Neural cell (in vitro differentiated cells): Measurements from ENCODE around the gene NOS1AP. TPM values are rescaled to one million over a fixed set of nuclear protein-coding genes. Genes with fewer than 3 reads are reported as not detected.

Source experiments
- H2AFZ ChIP-seq: fragments of 200-600, 300-800 bp; sonication (generic), shearing (Covaris generic); 2 replicates; pipeline ENCODE4 v1.6.0; 2014; ENCODE audit warnings: low read depth, mild to moderate bottlenecking, antibody characterized with exemption, low read length, moderate library complexity
- H3F3A ChIP-seq: fragments of 200-600 bp; shearing (Covaris generic); 2 replicates; pipeline ENCODE4 v1.6.1; 2016; ENCODE audit warnings: mild to moderate bottlenecking, moderate library complexity, mixed read lengths, antibody characterized with exemption, low read length; ENCODE audit not compliant: insufficient read depth, poor library complexity, severe bottlenecking
- H3K27ac ChIP-seq: fragments of 200-600, 300-800 bp; sonication (generic), shearing (Covaris generic); 2 replicates; pipeline ENCODE4 v1.5.1; 2014; ENCODE audit warnings: mild to moderate bottlenecking, low read length, moderate library complexity
- H3K27me3 ChIP-seq: fragments of 300-800, 200-600 bp; sonication (generic), shearing (Covaris generic); 2 replicates; pipeline ENCODE4 v1.6.0; 2014; ENCODE audit warnings: mild to moderate bottlenecking, low read depth, low read length, moderate library complexity; ENCODE audit not compliant: insufficient read depth
- H3K36me3 ChIP-seq: fragments of 300-800, 200-600 bp; sonication (generic), shearing (Covaris generic); 2 replicates; pipeline ENCODE4 v1.5.1; 2014; ENCODE audit warnings: mild to moderate bottlenecking, antibody characterized with exemption, low read length, moderate library complexity; ENCODE audit not compliant: insufficient read depth
- H3K4me2 ChIP-seq: fragments of 300-800, 200-600 bp; sonication (generic), shearing (Covaris generic); 2 replicates; pipeline ENCODE4 v1.6.0; 2014; ENCODE audit warnings: mild to moderate bottlenecking, low read length
- H3K4me3 ChIP-seq: fragments of 300-800, 200-600 bp; sonication (generic), shearing (Covaris generic); 2 replicates; pipeline ENCODE4 v1.5.1; 2014; ENCODE audit warnings: mild to moderate bottlenecking, low read length, moderate library complexity
- H3K79me2 ChIP-seq: fragments of 200-600 bp; shearing (Covaris generic); replicated peaks from 2 replicates; pipeline ENCODE4 v1.6.0; 2014; ENCODE audit warnings: mild to moderate bottlenecking, low read length, moderate library complexity; ENCODE audit not compliant: insufficient read depth
- H3K9ac ChIP-seq: fragments of 300-800, 200-600 bp; sonication (generic), shearing (Covaris generic); 2 replicates; pipeline ENCODE4 v1.6.1; 2016; ENCODE audit warnings: mild to moderate bottlenecking, low read length, mixed read lengths
- H3K9me2 ChIP-seq: fragments of 200-600 bp; shearing (Covaris generic); 2 replicates; pipeline ENCODE4 v1.6.1; 2016; ENCODE audit warnings: mild to moderate bottlenecking, low read length, mixed read lengths; ENCODE audit not compliant: insufficient read depth
- H3K9me3 ChIP-seq: fragments of 200-600, 300-800 bp; sonication (generic), shearing (Covaris generic); 2 replicates; pipeline ENCODE4 v1.6.1; 2016; ENCODE audit warnings: mild to moderate bottlenecking, mixed run types, low read length, moderate library complexity, mixed read lengths
- H4K20me1 ChIP-seq: fragments of 200-600 bp; shearing (Covaris generic); 2 replicates; pipeline ENCODE4 v1.6.1; 2016; ENCODE audit warnings: mild to moderate bottlenecking, mixed run types; ENCODE audit not compliant: insufficient read depth
- EP300 ChIP-seq: fragments of 450-650 bp; conservative IDR thresholded peaks from 2 replicates; pipeline ENCODE4 v1.6.1; 2014; ENCODE audit warnings: antibody characterized with exemption, mild to moderate bottlenecking, moderate library complexity; ENCODE audit not compliant: poor library complexity, severe bottlenecking
- EZH2 ChIP-seq: fragments of 200-600, 300-800 bp; shearing (Covaris generic), sonication (generic); IDR thresholded peaks from 2 replicates; pipeline ENCODE4 v1.6.1; 2014; ENCODE audit warnings: antibody characterized with exemption, low read length, borderline replicate concordance, mild to moderate bottlenecking; ENCODE audit not compliant: insufficient read depth, poor library complexity, severe bottlenecking
- MXI1 ChIP-seq: fragments of 450-650 bp; conservative IDR thresholded peaks from 2 replicates; pipeline ENCODE4 v1.6.1; 2014; ENCODE audit warnings: antibody characterized with exemption, mild to moderate bottlenecking; ENCODE audit not compliant: poor library complexity, severe bottlenecking
- POLR2AphosphoS5 ChIP-seq: IDR thresholded peaks from 2 replicates; pipeline ENCODE4 v1.6.1; 2012
- RAD21 ChIP-seq: fragments of 450-650 bp; conservative IDR thresholded peaks from 2 replicates; pipeline ENCODE4 v1.6.1; 2014; ENCODE audit warnings: antibody characterized with exemption, mild to moderate bottlenecking, moderate library complexity
- SMC3 ChIP-seq: fragments of 450-650 bp; conservative IDR thresholded peaks from 2 replicates; pipeline ENCODE4 v1.6.1; 2014; ENCODE audit warnings: antibody characterized with exemption, mild to moderate bottlenecking, moderate library complexity; ENCODE audit not compliant: poor library complexity
- TAF1 ChIP-seq: IDR thresholded peaks from 2 replicates; pipeline ENCODE4 v1.6.1; 2012; ENCODE audit warnings: low read depth
- polyA plus RNA-seq: library from polyadenylated mRNA; depleted of rRNA; stranded (reverse); fragments of >200 nt; gene quantifications from 2 replicates; pipeline ENCODE4 v1.2.3, GENCODE V29; 2014
- TF ChIP-seq, protein P1 (sequence below): IDR thresholded peaks from 2 replicates; pipeline ENCODE4 v1.6.1; 2012; ENCODE audit warnings: borderline replicate concordance
- TF ChIP-seq, protein P2 (sequence below): fragments of 450-650 bp; IDR thresholded peaks from 2 replicates; pipeline ENCODE4 v1.5.1; 2014; ENCODE audit warnings: antibody characterized with exemption, mild to moderate bottlenecking, moderate library complexity; ENCODE audit not compliant: poor library complexity, severe bottlenecking

Gene NOS1AP
- polyA plus RNA-seq, 1 donor from 2014 or later = 5.3 TPM

DNA sequence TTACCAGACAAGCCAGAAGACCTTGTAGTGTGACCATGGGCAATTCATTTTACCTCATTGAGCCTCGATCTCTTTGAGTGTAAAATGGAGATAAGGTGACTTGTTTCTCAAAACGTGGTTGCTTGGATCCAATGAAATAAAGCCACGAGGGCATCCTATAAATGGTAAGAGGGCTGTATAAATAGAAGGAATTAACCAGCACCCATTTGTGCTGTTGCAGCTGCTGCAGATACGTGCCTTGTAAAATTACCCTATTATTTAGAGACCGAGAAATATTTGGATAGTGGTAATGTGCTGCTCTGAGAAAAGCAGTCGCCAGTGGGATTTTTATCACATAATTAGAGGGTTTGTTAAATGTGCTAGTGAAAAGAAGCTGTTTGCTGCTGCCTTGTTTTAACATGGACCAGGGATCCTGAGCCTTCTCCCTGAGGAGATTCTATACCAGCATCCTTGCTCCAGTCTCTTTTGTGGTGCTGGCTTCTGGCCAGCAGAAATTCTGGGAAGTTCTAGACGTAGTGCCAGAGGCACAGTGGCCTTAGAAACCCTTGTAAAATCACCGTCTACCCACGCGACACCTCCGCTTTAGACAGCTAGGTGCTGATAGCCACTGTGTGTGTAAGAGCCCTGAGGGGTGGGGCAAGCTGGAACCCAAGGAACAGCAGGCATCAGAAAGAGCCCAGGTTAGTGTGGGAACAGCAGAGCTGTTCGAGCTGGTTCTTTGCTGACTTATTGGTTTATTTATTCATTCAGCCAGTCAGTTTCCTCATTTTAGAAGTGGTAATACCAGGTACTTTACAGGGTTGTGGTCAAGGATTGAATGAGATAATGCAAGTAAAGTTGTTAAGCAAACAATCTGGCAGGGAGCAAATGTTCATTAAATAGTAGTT, 137.5 kb downstream of the NOS1AP start:
- peaks cover 19% of the 10 kb centered on the region for H3K79me2 ChIP-seq
- no peak overlapping the region for H3K4me2 ChIP-seq
- no peak overlapping the region for H2AFZ ChIP-seq
- H3K27ac ChIP-seq = no peak overlapping the region
- H3K9me3 ChIP-seq = no peaks in the 10 kb centered on the region
- H3K4me3 ChIP-seq = no peak overlapping the region
- H3K36me3 ChIP-seq = no peaks in the 10 kb centered on the region
- H3K9ac ChIP-seq = no peak overlapping the region
- H3F3A ChIP-seq = no peaks in the 10 kb centered on the region
- H3K27me3 ChIP-seq = no peaks in the 10 kb centered on the region
- no peaks in the 10 kb centered on the region for H3K9me2 ChIP-seq
- H4K20me1 ChIP-seq = no peaks in the 10 kb centered on the region
- TF ChIP-seq, protein P1, sequence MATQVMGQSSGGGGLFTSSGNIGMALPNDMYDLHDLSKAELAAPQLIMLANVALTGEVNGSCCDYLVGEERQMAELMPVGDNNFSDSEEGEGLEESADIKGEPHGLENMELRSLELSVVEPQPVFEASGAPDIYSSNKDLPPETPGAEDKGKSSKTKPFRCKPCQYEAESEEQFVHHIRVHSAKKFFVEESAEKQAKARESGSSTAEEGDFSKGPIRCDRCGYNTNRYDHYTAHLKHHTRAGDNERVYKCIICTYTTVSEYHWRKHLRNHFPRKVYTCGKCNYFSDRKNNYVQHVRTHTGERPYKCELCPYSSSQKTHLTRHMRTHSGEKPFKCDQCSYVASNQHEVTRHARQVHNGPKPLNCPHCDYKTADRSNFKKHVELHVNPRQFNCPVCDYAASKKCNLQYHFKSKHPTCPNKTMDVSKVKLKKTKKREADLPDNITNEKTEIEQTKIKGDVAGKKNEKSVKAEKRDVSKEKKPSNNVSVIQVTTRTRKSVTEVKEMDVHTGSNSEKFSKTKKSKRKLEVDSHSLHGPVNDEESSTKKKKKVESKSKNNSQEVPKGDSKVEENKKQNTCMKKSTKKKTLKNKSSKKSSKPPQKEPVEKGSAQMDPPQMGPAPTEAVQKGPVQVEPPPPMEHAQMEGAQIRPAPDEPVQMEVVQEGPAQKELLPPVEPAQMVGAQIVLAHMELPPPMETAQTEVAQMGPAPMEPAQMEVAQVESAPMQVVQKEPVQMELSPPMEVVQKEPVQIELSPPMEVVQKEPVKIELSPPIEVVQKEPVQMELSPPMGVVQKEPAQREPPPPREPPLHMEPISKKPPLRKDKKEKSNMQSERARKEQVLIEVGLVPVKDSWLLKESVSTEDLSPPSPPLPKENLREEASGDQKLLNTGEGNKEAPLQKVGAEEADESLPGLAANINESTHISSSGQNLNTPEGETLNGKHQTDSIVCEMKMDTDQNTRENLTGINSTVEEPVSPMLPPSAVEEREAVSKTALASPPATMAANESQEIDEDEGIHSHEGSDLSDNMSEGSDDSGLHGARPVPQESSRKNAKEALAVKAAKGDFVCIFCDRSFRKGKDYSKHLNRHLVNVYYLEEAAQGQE = no peak
- TF ChIP-seq, protein P2, sequence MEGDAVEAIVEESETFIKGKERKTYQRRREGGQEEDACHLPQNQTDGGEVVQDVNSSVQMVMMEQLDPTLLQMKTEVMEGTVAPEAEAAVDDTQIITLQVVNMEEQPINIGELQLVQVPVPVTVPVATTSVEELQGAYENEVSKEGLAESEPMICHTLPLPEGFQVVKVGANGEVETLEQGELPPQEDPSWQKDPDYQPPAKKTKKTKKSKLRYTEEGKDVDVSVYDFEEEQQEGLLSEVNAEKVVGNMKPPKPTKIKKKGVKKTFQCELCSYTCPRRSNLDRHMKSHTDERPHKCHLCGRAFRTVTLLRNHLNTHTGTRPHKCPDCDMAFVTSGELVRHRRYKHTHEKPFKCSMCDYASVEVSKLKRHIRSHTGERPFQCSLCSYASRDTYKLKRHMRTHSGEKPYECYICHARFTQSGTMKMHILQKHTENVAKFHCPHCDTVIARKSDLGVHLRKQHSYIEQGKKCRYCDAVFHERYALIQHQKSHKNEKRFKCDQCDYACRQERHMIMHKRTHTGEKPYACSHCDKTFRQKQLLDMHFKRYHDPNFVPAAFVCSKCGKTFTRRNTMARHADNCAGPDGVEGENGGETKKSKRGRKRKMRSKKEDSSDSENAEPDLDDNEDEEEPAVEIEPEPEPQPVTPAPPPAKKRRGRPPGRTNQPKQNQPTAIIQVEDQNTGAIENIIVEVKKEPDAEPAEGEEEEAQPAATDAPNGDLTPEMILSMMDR = no peak
- TF ChIP-seq EZH2 = no peak
- no peak for TF ChIP-seq MXI1
- TF ChIP-seq SMC3 = no peak
- no peak for TF ChIP-seq TAF1
- TF ChIP-seq RAD21 = no peak
- TF ChIP-seq EP300 = no peak

DNA sequence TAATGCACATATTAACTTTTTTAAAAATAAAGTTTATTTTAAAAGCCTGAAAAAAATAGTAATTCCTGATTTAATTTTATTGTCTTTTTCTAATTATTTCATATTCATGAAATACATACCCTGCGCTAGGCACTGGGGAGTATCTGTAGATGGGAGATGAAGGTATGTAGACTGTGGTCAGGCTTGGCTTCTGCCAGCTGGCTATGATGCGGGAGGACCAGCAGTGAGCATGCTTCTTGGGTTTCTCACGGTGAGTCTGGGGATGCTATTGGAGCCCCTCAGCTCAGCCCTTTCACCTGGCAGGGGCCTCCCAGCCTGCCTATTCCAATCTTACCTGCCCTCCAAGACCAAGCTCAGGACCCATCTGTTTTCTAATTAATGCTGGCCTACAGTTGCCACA, 138.4 kb downstream of the NOS1AP start:
- H4K20me1 ChIP-seq = no peaks in the 10 kb centered on the region
- TF ChIP-seq MXI1 (no peak), TAF1 (no peak), RAD21 (no peak), EZH2 (no peak), POLR2AphosphoS5 (no peak), SMC3 (no peak), EP300 (no peak)
- TF ChIP-seq, protein P1 = no peak
- TF ChIP-seq, protein P2 = no peak
- H2AFZ ChIP-seq = no peak overlapping the region
- peaks cover 19% of the 10 kb centered on the region for H3K79me2 ChIP-seq
- no peaks in the 10 kb centered on the region for H3K36me3 ChIP-seq
- no peak overlapping the region for H3K4me3 ChIP-seq
- no peak overlapping the region for H3K9ac ChIP-seq
- H3K4me2 ChIP-seq = no peak overlapping the region
- H3K9me3 ChIP-seq = no peaks in the 10 kb centered on the region
- H3K27ac ChIP-seq = no peak overlapping the region
- H3K9me2 ChIP-seq = no peaks in the 10 kb centered on the region
- H3F3A ChIP-seq = no peaks in the 10 kb centered on the region
- H3K27me3 ChIP-seq = no peaks in the 10 kb centered on the region
